WI38 (cell line): ENCODE results near the gene STEAP1.

Experiments
- H3K4me3 ChIP-seq: 2 replicates; pipeline ENCODE4 v1.5.1; 2011; ENCODE audit warnings: low read depth, mild to moderate bottlenecking, control low read depth, low read length
- CTCF ChIP-seq: IDR thresholded peaks from 2 replicates; pipeline ENCODE4 v1.5.1; 2012; ENCODE audit warnings: low read depth, mild to moderate bottlenecking, control low read depth, low read length

STEAP1 gene

GRCh38 chr7:90210981-90211380, 56.7 kb downstream of the STEAP1 start:
- no peak for TF ChIP-seq CTCF
- H3K4me3 ChIP-seq = peak overlapping the region; percentile 57

- peak; percentile 61 for TF ChIP-seq CTCF
- H3K4me3 ChIP-seq = peak within 1 kb of the TSS; percentile 57
These were observed 57.3 kb downstream of the STEAP1 start, which contains the start of gene STEAP2 for GRCh38 chr7:90211391-90212148. TSS of gene STEAP2 (plus strand) at chr7:90211740. CDS start at chr7:90225083, 13,343 bp downstream.

- no peak for TF ChIP-seq CTCF
- peak overlapping the region; percentile 57 for H3K4me3 ChIP-seq
These were observed 57.9 kb downstream of the STEAP1 start for GRCh38 chr7:90212149-90212495.

- H3K4me3 ChIP-seq = no peak overlapping the region
- TF ChIP-seq CTCF = no peak
These were observed 59.3 kb downstream of the STEAP1 start for GRCh38 chr7:90213521-90213920.
